Endothelial cell of coronary artery (primary cell): Measurements from ENCODE around the gene IL5. TPM values are rescaled to one million over a fixed set of nuclear protein-coding genes. Genes with fewer than 3 reads are reported as not detected.

ENCODE experiments used
- total RNA-seq: library from RNA; depleted of rRNA; stranded (reverse); fragments of >200 nt; gene quantifications from 2 replicates; pipeline ENCODE4 v1.2.3, GENCODE V29; 2014

IL5 gene
- total RNA-seq = not detected in 2 replicates

DNA sequence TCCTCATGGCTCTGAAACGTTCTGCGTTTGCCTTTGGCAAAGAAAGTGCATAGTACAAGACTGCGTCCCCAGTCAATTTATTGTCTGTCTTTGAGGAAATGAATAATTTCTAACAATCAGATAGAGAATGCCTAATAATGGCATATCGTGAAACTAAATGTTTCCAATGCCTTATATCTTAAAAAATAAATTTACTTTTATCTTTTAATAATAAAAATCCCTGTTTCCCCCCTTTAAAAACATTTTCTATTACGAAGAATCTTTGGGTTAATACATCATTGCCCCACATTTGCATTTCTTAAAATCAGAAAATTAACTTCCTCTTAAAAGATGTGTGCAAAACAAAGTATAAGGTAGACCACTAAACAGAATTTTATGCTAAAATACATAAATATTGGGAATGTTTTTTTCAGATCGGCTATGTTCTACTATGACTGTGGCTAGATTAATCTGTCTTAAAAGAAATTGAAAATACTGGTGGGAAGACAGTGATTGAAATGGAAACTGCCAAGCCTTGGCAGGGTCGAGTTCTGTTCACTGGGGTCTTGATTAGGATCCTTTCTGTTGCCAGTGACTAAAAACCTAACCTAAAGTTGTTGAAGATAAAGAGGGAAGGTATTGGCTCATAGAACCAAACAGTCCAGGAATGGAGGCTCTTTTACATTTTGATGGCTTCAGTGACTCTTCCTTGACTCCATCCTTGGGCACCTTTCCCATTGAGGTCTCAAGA, at the start of gene IL5:
TSS of gene IL5 (minus strand) at position 51 of the 730 bp plus-strand sequence. CDS start at position 7, 44 bp downstream.

DNA sequence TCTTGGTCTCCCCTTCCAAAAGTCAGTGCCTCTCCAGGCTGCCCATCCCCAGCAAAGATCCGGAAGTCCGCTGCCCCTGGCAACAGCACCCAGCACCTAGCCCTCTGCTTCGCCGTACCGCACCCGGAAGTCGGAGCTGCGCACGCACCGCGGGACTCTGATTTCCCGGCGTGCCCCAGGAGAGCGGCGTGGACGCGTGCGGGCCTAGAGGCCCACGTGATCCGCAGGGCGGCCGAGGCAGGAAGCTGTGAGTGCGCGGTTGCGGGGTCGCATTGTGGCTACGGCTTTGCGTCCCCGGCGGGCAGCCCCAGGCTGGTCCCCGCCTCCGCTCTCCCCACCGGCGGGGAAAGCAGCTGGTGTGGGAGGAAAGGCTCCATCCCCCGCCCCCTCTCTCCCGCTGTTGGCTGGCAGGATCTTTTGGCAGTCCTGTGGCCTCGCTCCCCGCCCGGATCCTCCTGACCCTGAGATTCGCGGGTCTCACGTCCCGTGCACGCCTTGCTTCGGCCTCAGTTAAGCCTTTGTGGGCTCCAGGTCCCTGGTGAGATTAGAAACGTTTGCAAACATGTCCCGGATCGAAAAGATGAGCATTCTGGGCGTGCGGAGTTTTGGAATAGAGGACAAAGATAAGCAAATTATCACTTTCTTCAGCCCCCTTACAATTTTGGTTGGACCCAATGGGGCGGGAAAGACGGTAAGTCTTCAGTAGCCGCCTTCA, 13.6 kb upstream of the IL5 start, which contains the start of gene RAD50:
TSS of gene RAD50 (plus strand) at position 215 of the 715 bp plus-strand sequence. CDS start at position 563, 348 bp downstream.

Other genes with a start within 250 kb of the IL5 start
- gene SLC22A4, start 249.1 kb downstream of the IL5 start, total RNA-seq = 3.7 and 7.9 TPM in 2 replicates
- 1.7 and 3.9 TPM in 2 replicates for gene SLC22A5, start 173.8 kb downstream of the IL5 start, total RNA-seq
- 6.4 and 10.1 TPM in 2 replicates for gene IRF1, start 52.7 kb downstream of the IL5 start, total RNA-seq
- 13.8 and 30.0 TPM in 2 replicates for gene RAD50, start 13.5 kb upstream of the IL5 start, total RNA-seq
- gene IL13, start 114.7 kb upstream of the IL5 start, total RNA-seq = not detected in 2 replicates
- not detected in 2 replicates for gene IL4, start 130.5 kb upstream of the IL5 start, total RNA-seq
- 10.4 and 13.2 TPM in 2 replicates for gene KIF3A, start 194.0 kb upstream of the IL5 start, total RNA-seq
- not detected in 2 replicates for gene CCNI2, start 203.9 kb upstream of the IL5 start, total RNA-seq
- gene SEPTIN8, start 233.7 kb upstream of the IL5 start, total RNA-seq = 44.6 and 61.6 TPM in 2 replicates